HepG2 (cell line): ENCODE data around the gene ITLN1. TPM values are rescaled to one million over a fixed set of nuclear protein-coding genes. Genes with fewer than 3 reads are reported as not detected.

Experiments
- ATAC-seq: fragments of 200-7000 bp; cut with Tn5 transposase; 3 replicates; pipeline ENCODE4 v1.9.1; 2020; ENCODE audit warnings: mild to moderate bottlenecking, moderate library complexity
- BruUV-seq: library from RNA; stranded (reverse); fragments of 400-500 nt; replicated peaks from 2 replicates; lab custom pipeline; 2021; lab: Mats Ljungman, UMichigan
- CTCF ChIA-PET: fragments of 300-600 bp; formaldehyde crosslinking; extraction: SDS; loops from one replicate; lab custom pipeline; 2021; ENCODE audit warnings: low total read pairs, inconsistent platforms, low intra/inter-chr PET ratio; lab: Yijun Ruan, JAX
- POLR2A ChIA-PET: fragments of 350-600 bp; sonication (Branson Sonifier 250); formaldehyde crosslinking; loops from one replicate; lab custom pipeline; 2020; ENCODE audit warnings: antibody characterized with exemption, inconsistent platforms; lab: Yijun Ruan, JAX
- DNase-seq: peaks from one replicate; pipeline ENCODE4 v3.0.0-alpha.2; 2015; ENCODE audit warnings: low spot score
- FAIRE-seq: peaks from 3 replicates; lab custom pipeline; 2011; peaks lifted over from hg19 to GRCh38; lab: Jason Lieb, UNC
- H2AFZ ChIP-seq: one replicate; pipeline ENCODE4 v1.6.1; 2011; ENCODE audit warnings: low read length, inconsistent platforms
- H3K27ac ChIP-seq: fragments of 300-600 bp; 3 replicates; pipeline ENCODE4 v1.8.0; 2011; ENCODE audit warnings: mixed run types, mild to moderate bottlenecking, mixed read lengths, low read length, inconsistent platforms; ENCODE audit not compliant: insufficient read depth; ENCODE audit errors: extremely low read length
- H3K27me3 ChIP-seq, 2 experiments: fragments of 200-600 bp in 1 of 2; 2 replicates in 1 of 2; 3 replicates in 1 of 2; pipeline versions ENCODE4 v1.6.0 to v1.8.0; 2011; ENCODE audit warnings: low read length in 2 of 2, mild to moderate bottlenecking in 2 of 2, moderate library complexity in 2 of 2, inconsistent platforms in 1 of 2; ENCODE audit not compliant: insufficient read depth in 2 of 2, control insufficient read depth in 1 of 2
- H3K36me3 ChIP-seq, 2 experiments: fragments of 200-600 bp in 1 of 2; replicated peaks in 1 of 2; 2 replicates in 1 of 2; 3 replicates in 1 of 2; pipeline versions ENCODE4 v1.5.1 to v1.8.0; 2011; ENCODE audit warnings: low read length in 2 of 2, inconsistent platforms in 1 of 2; ENCODE audit not compliant: insufficient read depth in 2 of 2, control insufficient read depth in 1 of 2
- H3K4me1 ChIP-seq: 2 replicates; pipeline ENCODE4 v1.5.1; 2012; ENCODE audit warnings: low read length, inconsistent platforms; ENCODE audit not compliant: insufficient read depth
- H3K4me2 ChIP-seq: 2 replicates; pipeline ENCODE4 v1.6.0; 2011; ENCODE audit warnings: low read depth, low read length, inconsistent platforms
- H3K4me3 ChIP-seq, 3 experiments: fragments of 200-600 bp in 1 of 3; sonication (generic), shearing (Covaris generic) in 1 of 3; replicated peaks in 1 of 3; 2 replicates each; pipeline ENCODE4 v1.5.1; 2011 to 2016; ENCODE audit warnings: low read length in 3 of 3, inconsistent platforms in 2 of 3, low read depth in 2 of 3, mild to moderate bottlenecking in 2 of 3, control low read depth in 1 of 3, mixed read lengths in 1 of 3; ENCODE audit not compliant: insufficient read depth in 1 of 3
- H3K79me2 ChIP-seq: one replicate; pipeline ENCODE4 v1.6.1; 2011; ENCODE audit warnings: low read length, inconsistent platforms; ENCODE audit not compliant: insufficient read depth
- H3K9ac ChIP-seq: 2 replicates; pipeline ENCODE4 v1.6.0; 2011; ENCODE audit warnings: mild to moderate bottlenecking, low read depth, low read length, inconsistent platforms; ENCODE audit not compliant: insufficient read depth
- H3K9me3 ChIP-seq: 2 replicates; pipeline ENCODE4 v1.5.1; 2012; ENCODE audit warnings: mild to moderate bottlenecking, low read length
- H4K20me1 ChIP-seq: 2 replicates; pipeline ENCODE4 v1.6.0; 2011; ENCODE audit warnings: inconsistent platforms, mild to moderate bottlenecking, low read length, moderate library complexity; ENCODE audit not compliant: insufficient read depth
- BORCS8-MEF2B ChIP-seq: sonication (generic); formaldehyde crosslinking; IDR thresholded peaks from 2 replicates; pipeline ENCODE4 v1.8.0; 2022; ENCODE audit warnings: mild to moderate bottlenecking, missing genetic modification reagents
- MED1 ChIP-seq: sonication (generic); formaldehyde crosslinking; IDR thresholded peaks from 2 replicates; pipeline ENCODE4 v1.4.0; 2020; ENCODE audit warnings: missing genetic modification reagents
- MYC ChIP-seq: sonication (generic); formaldehyde crosslinking; IDR thresholded peaks from 2 replicates; pipeline ENCODE4 v1.9.0; 2021; ENCODE audit warnings: missing genetic modification reagents, borderline replicate concordance
- NCOA1 ChIP-seq: sonication (generic); formaldehyde crosslinking; IDR thresholded peaks from 2 replicates; pipeline ENCODE4 v1.9.0; 2021; ENCODE audit warnings: missing genetic modification reagents
- NFIC ChIP-seq: IDR thresholded peaks from 2 replicates; pipeline ENCODE4 v1.6.1; 2012; ENCODE audit warnings: mild to moderate bottlenecking, low read length, inconsistent platforms
- SRSF1 ChIP-seq: fragments of 200-400 bp; formaldehyde crosslinking; optimal IDR thresholded peaks from 2 replicates; pipeline ENCODE3; 2017; ENCODE audit warnings: mild to moderate bottlenecking, low read depth, low read length, moderate library complexity
- SRSF4 ChIP-seq: fragments of 200-400 bp; formaldehyde crosslinking; IDR thresholded peaks from one replicate; pipeline ENCODE4 v1.6.1; 2018; ENCODE audit warnings: mild to moderate bottlenecking, low read depth, low read length, moderate library complexity; ENCODE audit not compliant: poor library complexity, severe bottlenecking
- ZNF160 ChIP-seq: sonication (generic); formaldehyde crosslinking; IDR thresholded peaks from 2 replicates; pipeline ENCODE4 v1.8.0; 2022; ENCODE audit warnings: mild to moderate bottlenecking, inconsistent platforms, missing genetic modification reagents
- ZNF501 ChIP-seq: sonication (generic); formaldehyde crosslinking; IDR thresholded peaks from 2 replicates; pipeline ENCODE4 v1.5.1; 2020; ENCODE audit warnings: mild to moderate bottlenecking, moderate library complexity, missing genetic modification reagents
- ZNF543 ChIP-seq: sonication (generic); formaldehyde crosslinking; IDR thresholded peaks from 2 replicates; pipeline ENCODE4 v1.4.0; 2020; ENCODE audit warnings: mild to moderate bottlenecking, missing genetic modification reagents
- WGBS: methylation state at CpG from one replicate; pipeline ENCODE4 v1.1.6; 2017; ENCODE audit warnings: low lambda C conversion rate; 5-methylcytosine and 5-hydroxymethylcytosine counted together
- in situ Hi-C: cut with HindIII; loops from 2 replicates; pipeline ENCODE4 v1.10.0; 2017; ENCODE audit warnings: low pct_unique_long_range_greater_than_20kb; ENCODE audit not compliant: extremely low pct_ligation_motif_present
- intact Hi-C: fragments of 100-400 bp; cut with micrococcal nuclease; formaldehyde crosslinking; loops from one replicate; pipeline ENCODE4 v1.10.0; 2022; ENCODE audit not compliant: unreplicated experiment
- polyA plus RNA-seq, 8 experiments: library from polyadenylated mRNA; depleted of rRNA in 3 of 8; stranded (reverse) in 7 of 8; unstranded in 1 of 8; fragments of >200 nt; fragmentation: Illumina TruSeq in 4 of 8; extraction: Trizol in 4 of 8; gene quantifications; 2 replicates each; pipeline versions ENCODE4 v1.2.1 to v1.2.3, GENCODE V29; 2011 to 2016; ENCODE audit warnings: low read depth in 4 of 8, missing spikeins in 1 of 8, mixed read lengths in 1 of 8; ENCODE audit not compliant: insufficient read depth in 1 of 8
- total RNA-seq, 5 experiments: library from RNA; depleted of rRNA; stranded (reverse); fragments of >200 nt; fragmentation: Illumina TruSeq; extraction: Trizol; gene quantifications; 2 replicates each; pipeline ENCODE4 v1.2.3, GENCODE V29; 2016; ENCODE audit warnings: low read depth in 1 of 5
- TF ChIP-seq, protein P1 (sequence below): sonication (generic); formaldehyde crosslinking; IDR thresholded peaks from 2 replicates; pipeline ENCODE4 v1.4.0; 2020; ENCODE audit warnings: missing genetic modification reagents
- TF ChIP-seq, protein P2 (sequence below): sonication (generic); formaldehyde crosslinking; IDR thresholded peaks from 2 replicates; pipeline ENCODE4 v1.5.0; 2020; ENCODE audit warnings: missing genetic modification reagents
- TF ChIP-seq, protein P3 (sequence below): sonication (generic); formaldehyde crosslinking; IDR thresholded peaks from 2 replicates; pipeline ENCODE4 v1.4.0; 2020; ENCODE audit warnings: missing genetic modification reagents
- TF ChIP-seq, protein P4 (sequence below): sonication (generic); formaldehyde crosslinking; IDR thresholded peaks from 2 replicates; pipeline ENCODE4 v1.8.1; 2023; ENCODE audit warnings: missing genetic modification reagents, mild to moderate bottlenecking, borderline replicate concordance
- TF ChIP-seq, protein P5 (sequence below): IDR thresholded peaks from 2 replicates; pipeline ENCODE4 v1.6.1; 2016; ENCODE audit warnings: missing biosample characterization, missing genetic modification reagents, low read depth

The ITLN1 gene
- total and polyA plus RNA-seq, 2 of the 13 experiments (the other 11 are each of a cell fraction or from before 2014, with no cell fraction given): not detected

DNA sequence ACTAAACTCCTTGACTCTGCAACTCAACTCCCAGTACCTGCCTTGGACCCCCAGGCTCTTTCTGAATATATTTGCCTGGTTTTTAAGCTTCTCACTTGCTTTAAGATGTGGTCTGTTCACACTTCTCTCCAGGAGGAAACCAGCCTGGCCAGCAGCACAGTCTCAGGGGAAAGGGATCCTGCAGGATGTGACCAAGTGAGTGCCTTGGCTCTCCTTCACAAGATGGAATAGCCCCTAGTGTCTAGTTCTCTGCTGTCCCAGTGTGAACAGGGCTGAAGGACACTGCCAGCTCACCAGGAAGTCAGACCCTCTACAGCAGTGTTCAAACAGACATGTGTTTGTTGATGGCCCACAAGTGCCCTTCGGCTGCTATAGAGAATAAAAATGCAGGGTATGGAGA is 55.2 kb downstream of the ITLN1 start:
- no peaks in the 10 kb centered on the region for H3K79me2 ChIP-seq
- TF ChIP-seq, protein P1, sequence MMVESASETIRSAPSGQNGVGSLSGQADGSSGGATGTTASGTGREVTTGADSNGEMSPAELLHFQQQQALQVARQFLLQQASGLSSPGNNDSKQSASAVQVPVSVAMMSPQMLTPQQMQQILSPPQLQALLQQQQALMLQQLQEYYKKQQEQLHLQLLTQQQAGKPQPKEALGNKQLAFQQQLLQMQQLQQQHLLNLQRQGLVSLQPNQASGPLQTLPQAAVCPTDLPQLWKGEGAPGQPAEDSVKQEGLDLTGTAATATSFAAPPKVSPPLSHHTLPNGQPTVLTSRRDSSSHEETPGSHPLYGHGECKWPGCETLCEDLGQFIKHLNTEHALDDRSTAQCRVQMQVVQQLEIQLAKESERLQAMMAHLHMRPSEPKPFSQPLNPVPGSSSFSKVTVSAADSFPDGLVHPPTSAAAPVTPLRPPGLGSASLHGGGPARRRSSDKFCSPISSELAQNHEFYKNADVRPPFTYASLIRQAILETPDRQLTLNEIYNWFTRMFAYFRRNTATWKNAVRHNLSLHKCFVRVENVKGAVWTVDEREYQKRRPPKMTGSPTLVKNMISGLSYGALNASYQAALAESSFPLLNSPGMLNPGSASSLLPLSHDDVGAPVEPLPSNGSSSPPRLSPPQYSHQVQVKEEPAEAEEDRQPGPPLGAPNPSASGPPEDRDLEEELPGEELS: no peak
- TF ChIP-seq, protein P2, sequence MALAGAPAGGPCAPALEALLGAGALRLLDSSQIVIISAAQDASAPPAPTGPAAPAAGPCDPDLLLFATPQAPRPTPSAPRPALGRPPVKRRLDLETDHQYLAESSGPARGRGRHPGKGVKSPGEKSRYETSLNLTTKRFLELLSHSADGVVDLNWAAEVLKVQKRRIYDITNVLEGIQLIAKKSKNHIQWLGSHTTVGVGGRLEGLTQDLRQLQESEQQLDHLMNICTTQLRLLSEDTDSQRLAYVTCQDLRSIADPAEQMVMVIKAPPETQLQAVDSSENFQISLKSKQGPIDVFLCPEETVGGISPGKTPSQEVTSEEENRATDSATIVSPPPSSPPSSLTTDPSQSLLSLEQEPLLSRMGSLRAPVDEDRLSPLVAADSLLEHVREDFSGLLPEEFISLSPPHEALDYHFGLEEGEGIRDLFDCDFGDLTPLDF (CRISPR knock-in tag): no peak
- TF ChIP-seq NFIC (no peak), NCOA1 (no peak), BORCS8-MEF2B (no peak), ZNF543 (CRISPR knock-in tag) (no peak), SRSF1 (no peak), MYC (no peak), SRSF4 (no peak), MED1 (no peak), ZNF160 (no peak), ZNF501 (CRISPR knock-in tag) (no peak)
- TF ChIP-seq, protein P3, sequence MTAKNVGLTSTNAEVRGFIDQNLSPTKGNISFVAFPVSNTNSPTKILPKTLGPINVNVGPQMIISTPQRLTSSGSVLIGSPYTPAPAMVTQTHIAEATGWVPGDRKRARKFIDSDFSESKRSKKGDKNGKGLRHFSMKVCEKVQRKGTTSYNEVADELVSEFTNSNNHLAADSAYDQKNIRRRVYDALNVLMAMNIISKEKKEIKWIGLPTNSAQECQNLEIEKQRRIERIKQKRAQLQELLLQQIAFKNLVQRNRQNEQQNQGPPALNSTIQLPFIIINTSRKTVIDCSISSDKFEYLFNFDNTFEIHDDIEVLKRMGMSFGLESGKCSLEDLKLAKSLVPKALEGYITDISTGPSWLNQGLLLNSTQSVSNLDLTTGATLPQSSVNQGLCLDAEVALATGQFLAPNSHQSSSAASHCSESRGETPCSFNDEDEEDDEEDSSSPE: no peak
- TF ChIP-seq, protein P4, sequence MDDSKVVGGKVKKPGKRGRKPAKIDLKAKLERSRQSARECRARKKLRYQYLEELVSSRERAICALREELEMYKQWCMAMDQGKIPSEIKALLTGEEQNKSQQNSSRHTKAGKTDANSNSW (CRISPR knock-in tag): no peak
- TF ChIP-seq, protein P5, sequence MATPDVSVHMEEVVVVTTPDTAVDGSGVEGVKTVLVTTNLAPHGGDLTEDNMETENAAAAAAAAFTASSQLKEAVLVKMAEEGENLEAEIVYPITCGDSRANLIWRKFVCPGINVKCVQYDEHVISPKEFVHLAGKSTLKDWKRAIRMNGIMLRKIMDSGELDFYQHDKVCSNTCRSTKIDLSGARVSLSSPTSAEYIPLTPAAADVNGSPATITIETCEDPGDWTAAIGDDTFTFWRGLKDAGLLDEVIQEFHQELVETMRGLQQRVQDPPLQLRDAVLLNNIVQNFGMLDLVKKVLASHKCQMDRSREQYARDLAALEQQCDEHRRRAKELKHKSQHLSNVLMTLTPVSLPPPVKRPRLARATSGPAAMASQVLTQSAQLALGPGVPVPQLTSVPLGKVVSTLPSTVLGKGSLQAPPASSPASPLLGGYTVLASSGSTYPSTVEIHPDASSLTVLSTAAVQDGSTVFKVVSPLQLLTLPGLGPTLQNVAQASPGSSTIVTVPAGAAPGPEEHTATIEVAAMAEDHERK (CRISPR knock-in tag): no peak
- no peak overlapping the region for H2AFZ ChIP-seq
- no peaks in the 10 kb centered on the region for H4K20me1 ChIP-seq
- CTCF ChIA-PET: interaction anchor here (1.4 to 3.0 kb wide), 2 partner anchors 103 to 154 kb away, joined by 6 to 19 read pairs; no protein-coding TSS in a partner anchor
- H3K4me1 ChIP-seq: no peaks in the 10 kb centered on the region
- intact Hi-C loops (loop anchor here (1.0 kb wide), 1 partner anchor 102 kb away; no protein-coding TSS in a partner anchor), in situ Hi-C loops (loop anchor here (10.0 kb wide), 1 partner anchor 55 kb away; the partner anchor contains the start of gene ITLN1)
- no peaks in the 10 kb centered on the region for H3K36me3 ChIP-seq
- no peak overlapping the region for H3K4me2 ChIP-seq
- POLR2A ChIA-PET: no interaction called here
- H3K27me3 ChIP-seq: no peaks in the 10 kb centered on the region
- 79% methylated on average over 1 of the region's 1 CpG for WGBS
- no peaks in the 10 kb centered on the region for H3K9me3 ChIP-seq
- no peak for FAIRE-seq
- H3K9ac ChIP-seq: no peak overlapping the region
- no peak for ATAC-seq
- no peak overlapping the region for H3K27ac ChIP-seq
- no peak overlapping the region for H3K4me3 ChIP-seq
- DNase-seq: no peak
- BruUV-seq: no TSS peak
